Measurements from ENCODE around the gene COBL.

COBL gene

DNA sequence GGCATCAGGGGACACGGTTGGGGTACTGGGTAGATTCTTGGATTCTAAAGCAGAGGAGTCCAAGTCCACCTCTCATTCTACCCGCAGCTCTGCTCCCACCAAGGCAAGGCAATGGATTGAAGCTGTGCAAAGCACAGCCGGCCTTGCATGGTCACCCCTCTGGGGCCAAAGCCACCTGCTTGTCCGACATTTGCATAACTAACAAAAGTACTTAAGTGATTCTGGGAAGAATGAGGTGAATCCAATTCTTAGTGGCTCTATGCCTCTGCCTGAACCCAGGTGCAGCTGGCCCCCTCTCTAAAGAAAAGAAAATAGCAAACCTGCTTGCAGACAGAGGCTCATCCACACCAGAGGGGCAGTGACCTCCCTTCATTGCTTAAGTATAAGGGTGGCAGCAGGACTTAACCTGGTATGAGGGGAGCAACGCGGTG is 10.7 kb upstream of the COBL start:
- FAIRE-seq: no peak

DNA sequence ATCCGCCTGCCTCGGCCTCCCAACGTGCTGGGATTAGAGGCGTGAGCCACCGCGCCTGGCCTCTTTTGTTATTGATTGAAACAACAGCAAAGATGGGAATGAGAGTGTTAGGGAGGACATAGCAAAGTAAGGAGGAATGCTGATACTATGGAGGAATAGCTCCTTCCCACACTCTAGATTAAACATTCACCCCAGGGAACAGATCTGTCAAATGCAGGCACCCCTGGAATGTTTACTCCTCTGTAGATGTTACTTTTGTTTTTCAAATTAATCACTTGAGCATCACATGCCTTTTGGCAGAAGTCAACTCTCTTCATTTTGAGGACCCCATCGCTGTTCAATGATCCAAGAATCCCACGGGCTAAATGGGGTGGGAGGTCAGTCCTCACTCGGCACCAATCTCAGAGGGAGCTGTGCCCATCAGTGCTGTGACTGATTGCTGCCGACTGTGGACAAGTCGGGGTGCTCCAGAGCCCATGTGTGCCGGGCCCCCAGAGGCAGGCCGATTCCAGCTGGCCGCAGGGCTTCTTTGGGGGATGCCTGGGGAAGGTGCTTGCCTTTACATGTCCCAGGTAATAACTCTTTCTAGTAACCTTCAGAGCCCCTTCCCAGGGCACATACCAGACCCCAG is 10.2 kb upstream of the COBL start:
- FAIRE-seq: no peak

- FAIRE-seq: no peak
These were observed 9.3 kb upstream of the COBL start for GRCh38 chr7:51325908-51326307.

DNA sequence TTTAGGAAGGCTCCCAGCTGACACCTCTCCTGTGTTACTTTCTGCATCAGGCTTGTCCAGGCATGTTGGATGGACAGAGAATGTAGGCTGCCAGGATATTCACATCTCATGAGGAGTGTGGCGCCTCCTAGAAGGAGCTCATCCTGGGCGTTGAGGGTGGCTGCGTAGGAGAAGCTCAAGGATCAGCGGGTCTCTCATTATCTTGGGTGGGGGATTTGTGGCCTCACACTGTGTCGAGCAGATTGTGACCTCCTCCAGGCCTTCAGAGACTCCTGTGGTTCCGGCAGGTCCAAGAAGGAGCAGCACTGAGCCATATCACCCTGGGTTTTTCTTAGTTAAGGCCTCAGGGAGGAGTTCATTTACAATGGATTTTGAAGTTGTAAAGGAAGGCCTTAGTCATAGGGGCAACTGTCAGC is 8.7 kb upstream of the COBL start:
- no peak for FAIRE-seq

- no peak for FAIRE-seq
These were observed 7.7 kb upstream of the COBL start for GRCh38 chr7:51324206-51324898.

DNA sequence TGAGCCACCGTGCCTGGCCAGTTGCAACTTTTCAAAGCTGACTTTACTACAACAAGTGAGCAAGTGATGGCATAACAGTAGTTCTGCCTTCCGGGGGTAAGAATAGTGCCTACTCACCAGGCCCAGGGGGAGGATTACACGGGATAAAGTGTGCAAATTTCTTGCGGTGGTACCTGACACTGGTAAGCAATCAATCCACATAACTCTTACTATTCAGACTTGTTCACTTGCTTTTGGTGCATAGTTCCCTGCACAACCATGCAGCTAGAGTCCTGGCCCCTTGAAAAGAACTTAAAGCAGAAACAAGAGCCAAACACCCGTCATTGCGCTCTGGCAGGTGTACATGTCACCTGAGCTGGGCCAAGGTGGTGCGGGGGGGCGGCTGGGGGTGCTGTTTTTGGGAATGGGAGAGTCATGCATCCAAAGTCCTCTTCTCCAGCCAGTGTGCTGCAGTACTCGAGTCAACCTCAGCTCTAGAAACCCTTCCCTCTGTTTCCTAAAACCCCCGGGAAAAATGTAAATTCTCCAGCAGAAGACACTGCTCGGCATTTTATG is 5.4 kb upstream of the COBL start:
- no peak for FAIRE-seq

- no peak for FAIRE-seq
These were observed 2.4 kb upstream of the COBL start for GRCh38 chr7:51318886-51319579.

DNA sequence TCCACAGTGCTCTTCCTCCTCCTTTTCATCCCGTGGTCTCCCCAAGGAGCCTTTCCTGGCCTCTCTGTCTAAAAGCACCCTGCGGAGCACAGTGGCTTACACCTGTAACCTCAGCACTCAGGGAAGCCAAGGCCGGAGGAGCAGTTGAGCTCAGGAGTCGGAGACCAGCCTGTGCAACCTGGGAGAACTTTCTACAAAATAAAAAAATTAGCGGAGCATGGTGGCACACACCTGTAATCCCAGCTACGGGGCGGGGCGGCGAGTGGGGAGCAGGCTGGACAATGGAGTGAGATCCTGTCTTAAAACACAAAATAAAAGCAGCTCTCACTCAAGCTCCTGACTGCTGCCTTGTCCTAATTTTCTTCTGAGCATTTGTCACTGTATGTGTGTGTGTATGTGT is 1.4 kb upstream of the COBL start:
- FAIRE-seq: no peak

DNA sequence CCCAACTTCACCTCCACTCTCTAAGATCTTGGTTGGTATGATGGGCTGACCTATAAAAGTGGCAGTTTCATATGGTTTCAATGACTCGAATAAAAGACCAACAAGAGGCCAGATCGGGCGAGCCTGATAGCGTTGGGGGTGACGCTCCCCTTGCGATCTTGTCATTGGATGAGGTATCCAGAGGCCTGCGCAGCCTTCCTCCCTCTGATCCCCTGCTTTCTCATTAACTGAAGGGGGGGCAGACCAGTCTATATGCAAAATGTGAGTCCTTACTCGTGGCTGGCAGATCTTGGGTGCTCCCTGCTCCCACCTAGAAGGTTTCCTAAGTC is 937 bp upstream of the COBL start:
- FAIRE-seq: no peak

- FAIRE-seq: no peak
These were observed 345 bp downstream of the COBL start for GRCh38 chr7:51316262-51316665.

GRCh38 chr7:51315393-51316261 is 982 bp downstream of the COBL start:
- FAIRE-seq: no peak

- FAIRE-seq: no peak
These were observed 1.9 kb downstream of the COBL start for GRCh38 chr7:51314726-51315125.

- FAIRE-seq: no peak
These were observed 2.7 kb downstream of the COBL start for GRCh38 chr7:51313738-51314425.

DNA sequence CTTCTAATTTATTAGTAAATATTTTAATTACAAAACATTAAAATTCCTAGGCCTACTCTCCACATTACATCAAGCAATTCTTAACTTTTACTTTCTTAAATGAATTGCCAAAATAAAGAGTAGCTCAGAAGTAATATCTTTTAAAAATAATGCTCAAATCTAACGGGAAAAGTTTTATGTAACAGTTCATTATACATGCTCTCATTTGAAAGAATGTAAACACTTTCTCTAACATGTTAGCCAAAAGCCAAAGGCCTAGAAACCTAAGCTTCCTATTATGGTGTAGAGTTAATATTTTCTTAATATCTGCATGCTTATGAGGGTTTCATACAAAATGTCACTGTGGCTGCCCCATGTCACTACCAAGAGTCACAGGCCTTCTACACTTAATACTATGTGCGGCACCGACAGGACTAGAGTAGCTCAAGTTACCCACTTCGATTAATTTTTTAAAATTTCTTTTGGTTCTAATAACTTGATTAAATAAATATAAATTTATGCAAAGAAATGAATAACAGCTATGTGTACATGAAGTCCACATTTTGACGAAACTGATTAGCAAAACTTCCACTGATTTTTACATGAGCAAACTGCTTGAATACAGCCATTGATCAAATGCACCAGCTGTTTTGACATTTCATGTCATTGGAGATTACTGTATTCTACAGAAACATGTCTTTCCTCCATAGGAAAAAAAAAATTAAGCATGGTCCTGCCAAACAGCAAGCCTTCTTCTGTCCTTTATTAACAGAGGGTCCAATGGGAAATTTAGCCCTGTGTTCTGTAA is 3.5 kb downstream of the COBL start:
- no peak for FAIRE-seq

DNA sequence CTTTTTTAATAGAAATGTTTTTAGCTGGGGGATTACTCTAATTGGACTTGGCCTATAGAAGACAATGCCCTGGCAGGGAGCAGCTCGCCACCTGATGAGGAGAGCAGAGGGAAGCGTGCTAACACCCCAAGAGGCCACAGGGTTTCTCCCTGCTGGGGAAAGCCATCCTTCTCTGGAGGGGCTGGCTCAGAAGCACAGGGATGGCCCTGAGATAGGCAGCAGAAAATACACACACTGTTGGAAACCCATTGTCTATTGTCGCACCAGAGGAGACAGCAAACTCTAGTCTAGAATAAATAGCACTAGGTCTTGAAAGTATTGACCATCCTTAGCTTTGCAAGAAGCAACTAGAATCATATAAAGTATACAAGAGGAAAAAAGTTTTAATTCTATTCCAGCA is 5.4 kb downstream of the COBL start:
- no peak for FAIRE-seq

GRCh38 chr7:51310131-51310583 is 6.5 kb downstream of the COBL start:
- FAIRE-seq: no peak

GRCh38 chr7:51309361-51310130 is 7.1 kb downstream of the COBL start:
- FAIRE-seq: no peak

DNA sequence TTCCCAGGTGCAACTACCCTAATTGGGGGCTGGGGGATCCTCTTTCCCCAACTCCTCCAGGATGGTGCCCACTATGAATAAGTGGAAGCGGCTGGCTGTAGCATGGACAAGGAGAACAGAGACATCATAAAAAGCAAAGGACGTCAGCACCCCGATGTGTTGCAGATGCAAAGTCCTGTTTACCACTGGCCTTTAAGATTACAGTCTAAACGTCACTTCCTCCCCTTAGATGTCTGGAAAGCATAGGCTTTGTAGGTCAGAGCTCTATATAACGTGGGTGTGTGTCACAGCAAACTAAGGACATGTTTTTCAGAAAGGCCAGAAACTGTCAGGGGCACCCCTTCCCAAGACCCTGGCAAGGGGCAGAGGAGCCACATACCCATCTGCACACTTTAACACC is 7.9 kb downstream of the COBL start:
- FAIRE-seq: no peak

GRCh38 chr7:51308265-51308664 is 8.3 kb downstream of the COBL start:
- FAIRE-seq: no peak

DNA sequence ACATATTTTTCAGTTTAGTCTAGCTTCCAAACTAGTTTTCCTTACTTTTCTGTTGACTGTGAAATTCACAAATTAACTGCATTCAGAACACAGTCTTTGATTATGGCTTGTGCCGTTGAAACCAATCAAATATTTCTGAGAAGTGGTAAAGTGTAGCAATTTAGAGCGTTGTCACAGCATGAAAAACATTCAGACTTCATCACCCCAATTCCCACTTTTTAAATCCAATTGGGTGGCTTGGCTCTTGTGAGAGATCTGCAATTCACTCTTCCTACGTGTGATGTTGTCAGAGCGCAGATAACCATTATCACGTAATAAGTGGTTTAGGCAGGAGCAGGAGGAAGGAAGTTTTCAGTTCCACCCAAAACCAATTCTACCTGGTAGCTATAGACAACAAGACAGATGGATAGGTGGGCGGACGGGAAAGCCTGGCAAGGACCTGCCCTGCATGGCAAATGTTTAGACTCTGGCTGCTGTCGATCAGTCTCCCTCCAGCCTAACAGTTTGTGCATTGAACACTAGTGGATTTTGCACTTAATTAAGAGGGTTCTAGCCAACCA is 8.9 kb downstream of the COBL start:
- FAIRE-seq: no peak

Data from colon (tissue), 2 donors.